Fibroblast of villous mesenchyme (primary cell): ENCODE data around the gene SALL1. TPM values are rescaled to one million over a fixed set of nuclear protein-coding genes. Genes with fewer than 3 reads are reported as not detected.
A peak's percentile ranks its signal among the peaks of the same experiment; 100 is the strongest.

Experiments used
- DNase-seq: peaks from one replicate; pipeline ENCODE4 v3.0.0-alpha.2; 2010; ENCODE audit warnings: low read depth
- H3K4me3 ChIP-seq: 2 replicates; pipeline ENCODE4 v1.5.1; 2011; ENCODE audit warnings: low read depth, mild to moderate bottlenecking, low read length
- total RNA-seq: library from RNA; depleted of rRNA; stranded (reverse); fragments of >200 nt; gene quantifications from 2 replicates; pipeline ENCODE4 v1.2.3, GENCODE V29; 2012
- TF ChIP-seq, protein P1 (sequence below): IDR thresholded peaks from 2 replicates; pipeline ENCODE4 v1.5.1; 2012; ENCODE audit warnings: low read depth, mild to moderate bottlenecking, low read length; ENCODE audit not compliant: insufficient read depth

Gene SALL1
- total RNA-seq, 1 donor, result 3.5 TPM

- TF ChIP-seq, protein P1, sequence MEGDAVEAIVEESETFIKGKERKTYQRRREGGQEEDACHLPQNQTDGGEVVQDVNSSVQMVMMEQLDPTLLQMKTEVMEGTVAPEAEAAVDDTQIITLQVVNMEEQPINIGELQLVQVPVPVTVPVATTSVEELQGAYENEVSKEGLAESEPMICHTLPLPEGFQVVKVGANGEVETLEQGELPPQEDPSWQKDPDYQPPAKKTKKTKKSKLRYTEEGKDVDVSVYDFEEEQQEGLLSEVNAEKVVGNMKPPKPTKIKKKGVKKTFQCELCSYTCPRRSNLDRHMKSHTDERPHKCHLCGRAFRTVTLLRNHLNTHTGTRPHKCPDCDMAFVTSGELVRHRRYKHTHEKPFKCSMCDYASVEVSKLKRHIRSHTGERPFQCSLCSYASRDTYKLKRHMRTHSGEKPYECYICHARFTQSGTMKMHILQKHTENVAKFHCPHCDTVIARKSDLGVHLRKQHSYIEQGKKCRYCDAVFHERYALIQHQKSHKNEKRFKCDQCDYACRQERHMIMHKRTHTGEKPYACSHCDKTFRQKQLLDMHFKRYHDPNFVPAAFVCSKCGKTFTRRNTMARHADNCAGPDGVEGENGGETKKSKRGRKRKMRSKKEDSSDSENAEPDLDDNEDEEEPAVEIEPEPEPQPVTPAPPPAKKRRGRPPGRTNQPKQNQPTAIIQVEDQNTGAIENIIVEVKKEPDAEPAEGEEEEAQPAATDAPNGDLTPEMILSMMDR, result no peak
- H3K4me3 ChIP-seq, result no peak overlapping the region
- no peak for DNase-seq
Measured at GRCh38 chr16:51166091-51166490, 15.0 kb upstream of the SALL1 start.

- DNase-seq, result no peak
- no peak overlapping the region for H3K4me3 ChIP-seq
- TF ChIP-seq, protein P1, result no peak
Measured at GRCh38 chr16:51165043-51165442, 14.0 kb upstream of the SALL1 start.

DNA sequence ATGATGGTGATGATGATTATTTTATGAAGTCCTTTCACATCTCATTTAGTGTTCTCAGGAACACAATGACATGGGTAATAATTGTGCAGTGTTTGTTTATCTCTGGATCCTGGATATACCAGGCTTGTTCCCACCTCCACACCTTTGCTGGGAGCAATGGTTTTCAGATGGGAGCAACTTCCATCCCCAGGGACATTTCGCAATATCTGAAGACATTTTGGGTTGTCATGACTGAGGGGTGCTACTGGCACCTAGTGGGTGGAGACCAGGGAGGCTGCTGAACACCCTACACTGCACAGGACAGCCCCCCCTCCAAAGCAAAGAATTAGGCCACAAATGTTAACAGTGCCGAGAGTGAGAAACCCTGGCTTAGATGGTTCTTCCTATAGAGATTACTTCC, 13.5 kb upstream of the SALL1 start:
- H3K4me3 ChIP-seq, result no peak overlapping the region
- TF ChIP-seq, protein P1, result no peak
- DNase-seq, result no peak

DNA sequence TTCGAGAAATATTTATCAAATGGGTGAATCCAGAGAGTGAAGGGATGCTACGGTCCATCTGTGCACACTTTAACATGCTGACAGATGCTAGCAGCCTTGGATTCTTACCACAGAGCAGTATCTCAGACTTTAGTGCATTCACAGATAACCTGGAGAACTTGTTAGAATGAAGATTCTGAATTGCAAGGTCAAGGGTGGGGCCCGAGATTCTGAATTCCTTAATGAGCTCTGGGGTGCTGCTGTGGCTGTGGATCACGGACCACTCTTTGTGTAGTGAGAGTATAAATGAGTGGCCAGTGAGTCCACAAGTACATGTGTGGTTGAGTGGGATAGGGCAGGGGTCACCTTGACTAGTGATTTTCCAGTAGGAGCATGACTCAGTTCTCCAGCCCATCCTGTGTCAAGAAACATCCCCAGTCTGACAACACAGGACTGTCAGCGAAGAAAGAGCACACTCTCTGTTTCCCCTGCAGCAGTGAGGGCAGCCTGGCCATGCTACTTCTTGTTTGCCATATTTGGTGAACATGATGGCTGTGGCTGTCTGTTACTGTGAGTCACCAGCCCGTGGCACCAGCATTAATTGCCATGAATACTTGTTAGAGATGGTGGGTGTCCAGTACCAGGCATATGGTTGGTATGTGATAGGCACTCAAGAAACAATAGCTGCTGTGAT, 13.0 kb upstream of the SALL1 start:
- TF ChIP-seq, protein P1, result no peak
- no peak for DNase-seq

GRCh38 chr16:51163366-51163765, 12.3 kb upstream of the SALL1 start:
- no peak overlapping the region for H3K4me3 ChIP-seq
- TF ChIP-seq, protein P1, result no peak
- DNase-seq, result no peak

More for the DNA sequence above, 13.0 kb upstream of the SALL1 start:
- no peak overlapping the region for H3K4me3 ChIP-seq

GRCh38 chr16:51161440-51162195, 10.5 kb upstream of the SALL1 start:
- DNase-seq, result peak; percentile 30
- TF ChIP-seq, protein P1, result no peak
- H3K4me3 ChIP-seq, result no peak overlapping the region

DNA sequence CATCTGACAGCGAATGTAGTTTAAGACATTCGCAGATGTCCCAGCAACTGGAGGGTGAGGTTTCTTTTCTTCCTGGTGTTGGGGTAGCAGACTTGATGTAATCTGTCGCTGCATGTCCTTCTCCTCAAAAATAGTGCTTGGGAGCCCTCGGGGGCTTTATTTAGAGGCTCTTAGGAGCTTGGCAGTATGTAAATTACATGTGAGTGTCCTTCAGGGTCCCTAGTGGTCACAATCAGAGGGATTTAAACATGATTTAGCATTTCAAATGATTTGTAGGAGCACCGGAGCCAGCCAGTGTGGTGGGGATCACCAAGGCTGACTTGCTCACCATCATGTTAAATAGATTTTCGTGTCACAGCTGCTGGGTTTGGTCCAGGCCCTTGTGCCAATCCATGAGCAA, 8.8 kb upstream of the SALL1 start:
- no peak for DNase-seq
- TF ChIP-seq, protein P1, result no peak

More for the DNA sequence above, 8.8 kb upstream of the SALL1 start:
- H3K4me3 ChIP-seq, result no peak overlapping the region
